ENCODE data around the gene PRKACA.

PRKACA gene

GRCh38 chr19:14117668-14118164, at the start of gene PRKACA:
TSS of gene PRKACA (minus strand) at chr19:14117762. CDS start at chr19:14117547, 215 bp downstream.
- peak; percentile 99 for DNase-seq

- DNase-seq, result no peak
These were observed 49.5 kb upstream of the PRKACA start for GRCh38 chr19:14166999-14167575.

GRCh38 chr19:14165990-14166830, 48.6 kb upstream of the PRKACA start:
- DNase-seq, result no peak

- no peak for DNase-seq
These were observed 47.3 kb upstream of the PRKACA start for GRCh38 chr19:14164724-14165493.

- DNase-seq, result no peak
These were observed 46.5 kb upstream of the PRKACA start for GRCh38 chr19:14164082-14164481.

- no peak for DNase-seq
These were observed 45.3 kb upstream of the PRKACA start for GRCh38 chr19:14162871-14163297.

- DNase-seq, result no peak
These were observed 43.7 kb upstream of the PRKACA start for GRCh38 chr19:14161305-14161704.

GRCh38 chr19:14160017-14160703, 42.6 kb upstream of the PRKACA start:
- DNase-seq, result no peak

GRCh38 chr19:14159059-14159458, 41.5 kb upstream of the PRKACA start:
- DNase-seq, result no peak

GRCh38 chr19:14158276-14159023, 40.9 kb upstream of the PRKACA start:
- DNase-seq, result no peak

- DNase-seq, result no peak
These were observed 39.6 kb upstream of the PRKACA start for GRCh38 chr19:14156971-14157717.

- no peak for DNase-seq
These were observed 38.6 kb upstream of the PRKACA start for GRCh38 chr19:14156122-14156521.

GRCh38 chr19:14155371-14155770, 37.8 kb upstream of the PRKACA start:
- no peak for DNase-seq

GRCh38 chr19:14152713-14153112, 35.2 kb upstream of the PRKACA start:
- no peak for DNase-seq

- no peak for DNase-seq
These were observed 33.5 kb upstream of the PRKACA start for GRCh38 chr19:14150770-14151661.

GRCh38 chr19:14150041-14150769, 32.6 kb upstream of the PRKACA start:
- DNase-seq, result no peak

- peak; percentile 33 for DNase-seq
These were observed 32.0 kb upstream of the PRKACA start for GRCh38 chr19:14149509-14149994.

- no peak for DNase-seq
These were observed 31.3 kb upstream of the PRKACA start for GRCh38 chr19:14148751-14149410.
